Measurements from ENCODE around the gene MYLIP.

GRCh38 chr6:16127471-16127870, 1.4 kb upstream of the MYLIP start:
- no peak for TF ChIP-seq POLR2A (IDR thresholded peaks at IDR 0.05; ENCODE audit: low read depth)
- TF ChIP-seq CTCF (IDR thresholded peaks at IDR 0.05): no peak
- TF ChIP-seq EP300 (IDR thresholded peaks at IDR 0.05): no peak
- no peak for TF ChIP-seq POLR2AphosphoS5 (IDR thresholded peaks at IDR 0.05)
